DOHH2 (cell line): ENCODE results near the gene PKM.

Experiments used
- EZH2phosphoT487 ChIP-seq: fragments of 200-600 bp; sonication (generic); IDR thresholded peaks from 2 replicates; pipeline ENCODE4 v1.6.1; 2017; ENCODE audit warnings: borderline replicate concordance, mild to moderate bottlenecking, antibody characterized with exemption, low read length, moderate library complexity, mixed read lengths
- TF ChIP-seq, protein P1 (sequence below): fragments of 200-600 bp; sonication (generic); IDR thresholded peaks from one replicate; pipeline ENCODE4 v1.5.1; 2014; ENCODE audit warnings: antibody characterized with exemption, mild to moderate bottlenecking, low read depth, low read length; ENCODE audit not compliant: poor library complexity, severe bottlenecking

DNA sequence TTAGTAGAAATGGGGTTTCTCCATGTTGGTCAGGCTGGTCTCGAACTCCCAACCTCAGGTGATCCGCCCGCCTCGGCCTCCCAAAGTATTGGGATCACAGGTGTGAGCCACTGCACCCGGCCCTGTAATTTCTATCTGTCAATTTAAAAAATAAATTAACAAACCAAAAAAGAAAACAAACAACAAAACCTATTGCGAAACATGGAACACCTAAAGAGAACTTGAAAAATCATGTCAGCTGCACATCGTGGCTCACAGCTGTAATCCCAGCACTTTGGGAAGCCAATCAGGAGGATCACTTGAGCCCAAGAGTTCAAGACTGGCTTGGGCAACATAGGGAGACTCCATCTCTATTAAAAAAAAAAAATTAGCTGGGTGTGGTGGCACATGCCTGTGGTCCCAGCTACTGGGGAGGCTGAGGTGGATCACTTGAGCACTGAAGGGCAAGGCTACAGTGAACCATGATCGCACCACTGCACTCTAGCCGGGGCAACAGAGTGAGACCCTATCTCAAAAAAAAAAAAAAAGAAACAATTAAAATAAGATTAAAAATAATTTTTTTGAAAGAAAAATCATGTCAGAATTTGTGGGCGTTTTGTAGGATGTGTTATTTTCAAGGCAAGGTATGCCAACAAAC, 21.8 kb upstream of the PKM start:
- TF ChIP-seq, protein P1, sequence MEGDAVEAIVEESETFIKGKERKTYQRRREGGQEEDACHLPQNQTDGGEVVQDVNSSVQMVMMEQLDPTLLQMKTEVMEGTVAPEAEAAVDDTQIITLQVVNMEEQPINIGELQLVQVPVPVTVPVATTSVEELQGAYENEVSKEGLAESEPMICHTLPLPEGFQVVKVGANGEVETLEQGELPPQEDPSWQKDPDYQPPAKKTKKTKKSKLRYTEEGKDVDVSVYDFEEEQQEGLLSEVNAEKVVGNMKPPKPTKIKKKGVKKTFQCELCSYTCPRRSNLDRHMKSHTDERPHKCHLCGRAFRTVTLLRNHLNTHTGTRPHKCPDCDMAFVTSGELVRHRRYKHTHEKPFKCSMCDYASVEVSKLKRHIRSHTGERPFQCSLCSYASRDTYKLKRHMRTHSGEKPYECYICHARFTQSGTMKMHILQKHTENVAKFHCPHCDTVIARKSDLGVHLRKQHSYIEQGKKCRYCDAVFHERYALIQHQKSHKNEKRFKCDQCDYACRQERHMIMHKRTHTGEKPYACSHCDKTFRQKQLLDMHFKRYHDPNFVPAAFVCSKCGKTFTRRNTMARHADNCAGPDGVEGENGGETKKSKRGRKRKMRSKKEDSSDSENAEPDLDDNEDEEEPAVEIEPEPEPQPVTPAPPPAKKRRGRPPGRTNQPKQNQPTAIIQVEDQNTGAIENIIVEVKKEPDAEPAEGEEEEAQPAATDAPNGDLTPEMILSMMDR, result no peak
- no peak for TF ChIP-seq EZH2phosphoT487
